Measurements from ENCODE around the gene LMBR1.

DNA sequence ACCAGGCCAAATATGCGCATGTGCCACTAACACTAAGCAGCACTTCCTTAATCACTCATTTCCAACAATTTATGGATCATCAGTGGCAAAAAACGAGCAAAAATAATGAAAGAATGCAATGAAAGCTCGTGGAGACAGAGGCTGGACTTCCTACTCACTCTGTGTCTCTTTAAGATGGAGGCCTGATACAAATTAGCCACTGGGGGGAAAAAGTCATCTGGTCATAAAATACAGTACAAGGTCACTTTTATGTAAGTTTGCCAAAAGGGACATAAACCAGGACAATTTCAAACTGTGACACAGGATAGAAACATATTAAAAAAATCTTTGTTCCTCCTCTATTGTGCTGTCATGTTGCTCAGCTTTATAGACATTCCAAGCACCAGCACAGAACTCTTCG lies 101.7 kb downstream of the LMBR1 start:
- no peak for TF ChIP-seq EP300 (IDR thresholded peaks at IDR 0.05; ENCODE audit: borderline replicate concordance)
- no peak for TF ChIP-seq FOXM1 (IDR thresholded peaks at IDR 0.05; ENCODE audit: borderline replicate concordance, low read depth)
- TF ChIP-seq TCF12 (IDR thresholded peaks at IDR 0.05; ENCODE audit: low read depth), result no peak
- TF ChIP-seq, protein P1, sequence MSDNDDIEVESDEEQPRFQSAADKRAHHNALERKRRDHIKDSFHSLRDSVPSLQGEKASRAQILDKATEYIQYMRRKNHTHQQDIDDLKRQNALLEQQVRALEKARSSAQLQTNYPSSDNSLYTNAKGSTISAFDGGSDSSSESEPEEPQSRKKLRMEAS (IDR thresholded peaks at IDR 0.05), result no peak
- TF ChIP-seq CREB1 (IDR thresholded peaks at IDR 0.05; ENCODE audit: low read depth), result no peak
- no peak for TF ChIP-seq CEBPB (IDR thresholded peaks at IDR 0.05)
- TF ChIP-seq RAD21 (IDR thresholded peaks at IDR 0.05; ENCODE audit: low read depth), result no peak
- no peak for TF ChIP-seq TAF1 (IDR thresholded peaks at IDR 0.05; ENCODE audit: low read depth)
- no peak for TF ChIP-seq EGR1 (IDR thresholded peaks at IDR 0.05)
- TF ChIP-seq ZBTB7A (IDR thresholded peaks at IDR 0.05; ENCODE audit: low read depth), result no peak
